ENCODE measurements around the gene OSBPL10. TPM values are rescaled to one million over a fixed set of nuclear protein-coding genes. Genes with fewer than 3 reads are reported as not detected.
"Not testable (repeated sequence)": the region's sequence is repeated elsewhere in the genome, so short reads cannot be mapped to it uniquely, and the experiment has no call there.

Gene OSBPL10
- total RNA-seq, 1 donor from 2014 or later = 18.8 TPM

GRCh38 chr3:31861826-31862225 is 119.2 kb downstream of the OSBPL10 start:
- TF ChIP-seq, protein P1, sequence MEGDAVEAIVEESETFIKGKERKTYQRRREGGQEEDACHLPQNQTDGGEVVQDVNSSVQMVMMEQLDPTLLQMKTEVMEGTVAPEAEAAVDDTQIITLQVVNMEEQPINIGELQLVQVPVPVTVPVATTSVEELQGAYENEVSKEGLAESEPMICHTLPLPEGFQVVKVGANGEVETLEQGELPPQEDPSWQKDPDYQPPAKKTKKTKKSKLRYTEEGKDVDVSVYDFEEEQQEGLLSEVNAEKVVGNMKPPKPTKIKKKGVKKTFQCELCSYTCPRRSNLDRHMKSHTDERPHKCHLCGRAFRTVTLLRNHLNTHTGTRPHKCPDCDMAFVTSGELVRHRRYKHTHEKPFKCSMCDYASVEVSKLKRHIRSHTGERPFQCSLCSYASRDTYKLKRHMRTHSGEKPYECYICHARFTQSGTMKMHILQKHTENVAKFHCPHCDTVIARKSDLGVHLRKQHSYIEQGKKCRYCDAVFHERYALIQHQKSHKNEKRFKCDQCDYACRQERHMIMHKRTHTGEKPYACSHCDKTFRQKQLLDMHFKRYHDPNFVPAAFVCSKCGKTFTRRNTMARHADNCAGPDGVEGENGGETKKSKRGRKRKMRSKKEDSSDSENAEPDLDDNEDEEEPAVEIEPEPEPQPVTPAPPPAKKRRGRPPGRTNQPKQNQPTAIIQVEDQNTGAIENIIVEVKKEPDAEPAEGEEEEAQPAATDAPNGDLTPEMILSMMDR (IDR thresholded peaks at IDR 0.05) = no peak
- no peaks in the 10 kb centered on the region for H3K27me3 ChIP-seq (ENCODE audit: low read depth)
- ATAC-seq (no peak), DNase-seq (no peak)
- H3K36me3 ChIP-seq = no peaks in the 10 kb centered on the region
- H3K4me3 ChIP-seq = no peak overlapping the region
- no peaks in the 10 kb centered on the region for H3K9me3 ChIP-seq
- no peak overlapping the region for H3K27ac ChIP-seq
- intact Hi-C loops (cut with DNase I) = no loop called here
- H3K4me1 ChIP-seq = no peaks in the 10 kb centered on the region

DNA sequence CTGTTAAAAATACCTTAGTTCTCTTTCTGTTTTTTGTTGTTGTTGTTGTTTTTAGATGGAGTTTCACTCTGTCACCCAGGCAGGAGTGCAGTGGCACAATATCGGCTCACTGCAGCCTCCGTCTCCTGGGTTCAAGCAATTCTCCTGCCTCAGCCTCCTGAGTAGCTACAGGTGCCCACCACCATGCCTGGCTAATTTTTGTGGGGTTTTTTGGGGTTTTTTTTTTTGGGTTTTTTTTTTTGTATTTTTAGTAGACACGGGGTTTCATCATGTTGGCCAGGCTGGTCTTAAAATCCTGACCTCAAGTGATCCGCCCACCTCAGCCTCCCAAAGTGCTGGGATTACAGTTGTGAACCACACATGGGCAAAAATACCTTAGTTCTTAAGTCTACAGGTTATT is 120.4 kb downstream of the OSBPL10 start:
- H3K27me3 ChIP-seq (ENCODE audit: low read depth); ATAC-seq; H3K27ac ChIP-seq; H3K4me1 ChIP-seq; H3K36me3 ChIP-seq; DNase-seq; H3K4me3 ChIP-seq; intact Hi-C loops (cut with DNase I); H3K9me3 ChIP-seq: not testable (repeated sequence)

GRCh38 chr3:31859245-31859644 is 121.8 kb downstream of the OSBPL10 start:
- intact Hi-C loops (cut with DNase I) = no loop called here
- Histone ChIP-seq H3K9me3 (no peaks in the 10 kb centered on the region), H3K4me3 (no peak overlapping the region), H3K4me1 (no peaks in the 10 kb centered on the region), H3K27ac (no peak overlapping the region), H3K36me3 (no peaks in the 10 kb centered on the region), H3K27me3 (ENCODE audit: low read depth) (no peaks in the 10 kb centered on the region)
- ATAC-seq (no peak), DNase-seq (no peak)
- TF ChIP-seq, protein P1 (IDR thresholded peaks at IDR 0.05) = no peak

GRCh38 chr3:31858439-31858838 is 122.6 kb downstream of the OSBPL10 start:
- H3K4me1 ChIP-seq = no peaks in the 10 kb centered on the region
- H3K27me3 ChIP-seq (ENCODE audit: low read depth) = no peaks in the 10 kb centered on the region
- no peaks in the 10 kb centered on the region for H3K9me3 ChIP-seq
- DNase-seq (no peak), ATAC-seq (no peak)
- H3K27ac ChIP-seq = no peak overlapping the region
- intact Hi-C loops (cut with DNase I) = no loop called here
- H3K36me3 ChIP-seq = no peaks in the 10 kb centered on the region
- no peak overlapping the region for H3K4me3 ChIP-seq
- TF ChIP-seq, protein P1 (IDR thresholded peaks at IDR 0.05) = no peak

- TF ChIP-seq, protein P1 (IDR thresholded peaks at IDR 0.05) = no peak
- no peak overlapping the region for H3K4me3 ChIP-seq
- ATAC-seq = no peak
- H3K27ac ChIP-seq = no peak overlapping the region
- no peaks in the 10 kb centered on the region for H3K9me3 ChIP-seq
- no peaks in the 10 kb centered on the region for H3K4me1 ChIP-seq
- intact Hi-C loops (cut with DNase I) = no loop called here
- no peak for DNase-seq
- H3K36me3 ChIP-seq = no peaks in the 10 kb centered on the region
- no peaks in the 10 kb centered on the region for H3K27me3 ChIP-seq (ENCODE audit: low read depth)
Measured at GRCh38 chr3:31853580-31853979, 127.5 kb downstream of the OSBPL10 start.

- Histone ChIP-seq H3K36me3 (no peaks in the 10 kb centered on the region), H3K4me3 (no peak overlapping the region), H3K27ac (no peak overlapping the region), H3K4me1 (no peaks in the 10 kb centered on the region), H3K27me3 (ENCODE audit: low read depth) (no peaks in the 10 kb centered on the region), H3K9me3 (no peaks in the 10 kb centered on the region)
- no peak for ATAC-seq
- DNase-seq = no peak
- intact Hi-C loops (cut with DNase I) = no loop called here
- TF ChIP-seq, protein P1 (IDR thresholded peaks at IDR 0.05) = no peak
Measured at GRCh38 chr3:31851278-31851677, 129.8 kb downstream of the OSBPL10 start.

Measured in lower lobe of right lung (tissue), 2 donors.